DND-41 (cell line): ENCODE measurements around the gene SLC38A10.

ENCODE experiments used
- EZH2 ChIP-seq: IDR thresholded peaks from 3 replicates; pipeline ENCODE4 v1.6.1; 2012; ENCODE audit warnings: borderline replicate concordance, low read depth, mild to moderate bottlenecking, moderate library complexity, low read length, inconsistent platforms; ENCODE audit not compliant: severe bottlenecking
- TF ChIP-seq, protein P1 (sequence below): IDR thresholded peaks from 2 replicates; pipeline ENCODE4 v1.5.1; 2012; ENCODE audit warnings: borderline replicate concordance, low read length, moderate library complexity, mild to moderate bottlenecking; ENCODE audit not compliant: poor library complexity, severe bottlenecking; ENCODE audit errors: extremely low read depth

DNA sequence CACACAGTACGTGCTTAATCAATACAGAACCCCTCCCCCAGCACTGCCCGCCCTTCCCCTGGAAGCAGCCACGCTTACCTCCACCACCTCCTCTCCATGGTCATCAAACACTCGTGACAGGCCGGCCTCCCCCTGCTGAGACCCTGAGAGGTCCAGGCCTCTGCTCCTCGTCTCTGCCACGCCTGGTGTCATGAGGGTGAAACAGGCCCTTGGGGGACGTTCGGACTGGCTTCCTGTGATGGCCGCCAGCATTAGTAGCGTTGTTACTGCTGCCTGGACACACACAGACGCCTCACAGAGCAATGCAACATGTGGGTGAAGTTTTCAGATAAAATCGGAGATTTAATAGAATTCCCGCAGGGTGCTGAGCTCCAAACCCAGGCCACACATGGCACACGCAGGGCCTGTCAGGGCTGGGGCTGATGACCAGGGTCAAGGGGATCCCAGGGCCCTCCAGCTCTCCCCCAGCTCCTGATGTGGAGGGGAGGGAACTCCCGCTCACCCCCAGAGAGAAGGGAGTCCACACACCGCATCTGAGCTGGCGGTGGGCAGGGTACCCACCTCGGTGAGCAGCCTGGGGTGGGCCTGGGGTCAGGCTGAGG lies 15.9 kb upstream of the SLC38A10 start:
- TF ChIP-seq, protein P1, sequence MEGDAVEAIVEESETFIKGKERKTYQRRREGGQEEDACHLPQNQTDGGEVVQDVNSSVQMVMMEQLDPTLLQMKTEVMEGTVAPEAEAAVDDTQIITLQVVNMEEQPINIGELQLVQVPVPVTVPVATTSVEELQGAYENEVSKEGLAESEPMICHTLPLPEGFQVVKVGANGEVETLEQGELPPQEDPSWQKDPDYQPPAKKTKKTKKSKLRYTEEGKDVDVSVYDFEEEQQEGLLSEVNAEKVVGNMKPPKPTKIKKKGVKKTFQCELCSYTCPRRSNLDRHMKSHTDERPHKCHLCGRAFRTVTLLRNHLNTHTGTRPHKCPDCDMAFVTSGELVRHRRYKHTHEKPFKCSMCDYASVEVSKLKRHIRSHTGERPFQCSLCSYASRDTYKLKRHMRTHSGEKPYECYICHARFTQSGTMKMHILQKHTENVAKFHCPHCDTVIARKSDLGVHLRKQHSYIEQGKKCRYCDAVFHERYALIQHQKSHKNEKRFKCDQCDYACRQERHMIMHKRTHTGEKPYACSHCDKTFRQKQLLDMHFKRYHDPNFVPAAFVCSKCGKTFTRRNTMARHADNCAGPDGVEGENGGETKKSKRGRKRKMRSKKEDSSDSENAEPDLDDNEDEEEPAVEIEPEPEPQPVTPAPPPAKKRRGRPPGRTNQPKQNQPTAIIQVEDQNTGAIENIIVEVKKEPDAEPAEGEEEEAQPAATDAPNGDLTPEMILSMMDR = no peak
- TF ChIP-seq EZH2 = no peak
